DOHH2 (cell line): ENCODE measurements around the gene SLC25A18.

ENCODE experiments used
- H3F3A ChIP-seq: fragments of 200-600 bp; sonication (generic), shearing (Covaris generic); 2 replicates; pipeline ENCODE4 v1.6.0; 2016; ENCODE audit warnings: antibody characterized with exemption, mild to moderate bottlenecking; ENCODE audit not compliant: control insufficient read depth, insufficient read depth
- H3K27ac ChIP-seq: fragments of 200-600 bp; sonication (generic); 2 replicates; pipeline ENCODE4 v1.5.1; 2014; ENCODE audit warnings: low read depth, mild to moderate bottlenecking, low read length, moderate library complexity
- H3K27me3 ChIP-seq: fragments of 200-600 bp; sonication (generic); 2 replicates; pipeline ENCODE4 v1.6.1; 2014; ENCODE audit warnings: mild to moderate bottlenecking, low read length, mixed read lengths; ENCODE audit not compliant: control insufficient read depth
- H3K36me3 ChIP-seq: fragments of 200-600 bp; sonication (generic); 2 replicates; pipeline ENCODE4 v1.6.1; 2014; ENCODE audit warnings: mild to moderate bottlenecking, low read length, moderate library complexity, mixed read lengths; ENCODE audit not compliant: control insufficient read depth
- H3K4me1 ChIP-seq: fragments of 200-600 bp; sonication (generic); 2 replicates; pipeline ENCODE4 v1.6.1; 2014; ENCODE audit warnings: mild to moderate bottlenecking, low read length, mixed read lengths; ENCODE audit not compliant: control insufficient read depth
- H3K4me2 ChIP-seq: fragments of 200-600 bp; sonication (generic); 2 replicates; pipeline ENCODE4 v1.6.0; 2014; ENCODE audit warnings: mild to moderate bottlenecking, low read length, moderate library complexity
- H3K4me3 ChIP-seq: fragments of 200-600 bp; sonication (generic); 2 replicates; pipeline ENCODE4 v1.5.1; 2014; ENCODE audit warnings: mild to moderate bottlenecking, low read length, mixed read lengths
- H3K79me2 ChIP-seq: fragments of 200-600 bp; sonication (generic); 2 replicates; pipeline ENCODE4 v1.6.1; 2014; ENCODE audit warnings: mild to moderate bottlenecking, low read length, mixed read lengths; ENCODE audit not compliant: control insufficient read depth
- H3K9me2 ChIP-seq: fragments of 200-600 bp; sonication (generic); replicated peaks from 2 replicates; pipeline ENCODE4 v1.6.1; 2014; ENCODE audit warnings: mild to moderate bottlenecking, low read length, mixed read lengths; ENCODE audit not compliant: control insufficient read depth
- H3K9me3 ChIP-seq: fragments of 200-600 bp; sonication (generic); 2 replicates; pipeline ENCODE4 v1.6.1; 2014; ENCODE audit warnings: antibody characterized with exemption, low read length, mixed read lengths; ENCODE audit not compliant: control insufficient read depth, insufficient read depth
- H4K20me1 ChIP-seq: fragments of 200-600 bp; sonication (generic); 2 replicates; pipeline ENCODE4 v1.6.0; 2014; ENCODE audit warnings: low read depth, mild to moderate bottlenecking, antibody characterized with exemption, low read length, moderate library complexity; ENCODE audit not compliant: control insufficient read depth, insufficient read depth
- CTCF ChIP-seq: fragments of 200-600 bp; sonication (generic); IDR thresholded peaks from one replicate; pipeline ENCODE4 v1.5.1; 2014; ENCODE audit warnings: antibody characterized with exemption, mild to moderate bottlenecking, low read depth, low read length; ENCODE audit not compliant: poor library complexity, severe bottlenecking
- EZH2phosphoT487 ChIP-seq: fragments of 200-600 bp; sonication (generic); IDR thresholded peaks from 2 replicates; pipeline ENCODE4 v1.6.1; 2017; ENCODE audit warnings: borderline replicate concordance, mild to moderate bottlenecking, antibody characterized with exemption, low read length, moderate library complexity, mixed read lengths

The SLC25A18 gene

GRCh38 chr22:17603668-17604067 lies 40.4 kb downstream of the SLC25A18 start:
- Histone ChIP-seq H3K4me1 (no peaks in the 10 kb centered on the region), H4K20me1 (no peaks in the 10 kb centered on the region), H3K36me3 (peaks cover 40% of the 10 kb centered on the region), H3K4me2 (no peak overlapping the region), H3K79me2 (peaks cover 4% of the 10 kb centered on the region; the same call in 1 of the 2 replicates), H3K9me2 (no peaks in the 10 kb centered on the region), H3K27me3 (no peaks in the 10 kb centered on the region), H3K4me3 (no peak overlapping the region), H3K9me3 (no peaks in the 10 kb centered on the region), H3F3A (no peaks in the 10 kb centered on the region), H3K27ac (no peak overlapping the region)
- no peak for TF ChIP-seq EZH2phosphoT487
- no peak for TF ChIP-seq CTCF

GRCh38 chr22:17606496-17606895 lies 43.2 kb downstream of the SLC25A18 start:
- Histone ChIP-seq H3K9me2 (no peaks in the 10 kb centered on the region), H3K79me2 (peaks cover 4% of the 10 kb centered on the region; the same call in 1 of the 2 replicates), H3K4me3 (no peak overlapping the region), H3K4me2 (no peak overlapping the region), H3K27me3 (no peaks in the 10 kb centered on the region), H3K27ac (no peak overlapping the region), H3K36me3 (peaks cover 41% of the 10 kb centered on the region), H3K4me1 (no peaks in the 10 kb centered on the region), H3F3A (no peaks in the 10 kb centered on the region), H4K20me1 (no peaks in the 10 kb centered on the region), H3K9me3 (no peaks in the 10 kb centered on the region)
- no peak for TF ChIP-seq CTCF
- no peak for TF ChIP-seq EZH2phosphoT487

GRCh38 chr22:17607891-17608521 lies 44.7 kb downstream of the SLC25A18 start:
- Histone ChIP-seq H3K79me2 (peaks cover 4% of the 10 kb centered on the region; the same call in 1 of the 2 replicates), H3K36me3 (peaks cover 56% of the 10 kb centered on the region), H3K4me2 (no peak overlapping the region), H3K4me3 (no peak overlapping the region), H3K4me1 (no peaks in the 10 kb centered on the region), H3K9me3 (no peaks in the 10 kb centered on the region), H3K27ac (no peak overlapping the region), H3K27me3 (no peaks in the 10 kb centered on the region), H3K9me2 (no peaks in the 10 kb centered on the region), H4K20me1 (no peaks in the 10 kb centered on the region), H3F3A (no peaks in the 10 kb centered on the region)
- TF ChIP-seq EZH2phosphoT487: no peak
- no peak for TF ChIP-seq CTCF
